C4-2B (cell line): ENCODE data around the gene TLCD2.
"Not testable (repeated sequence)": the region's sequence is repeated elsewhere in the genome, so short reads cannot be mapped to it uniquely, and the experiment has no call there.

ENCODE experiments used
- H3K27ac ChIP-seq: fragments of 450-650 bp; 2 replicates; pipeline ENCODE4 v1.5.1; 2017
- ZFX ChIP-seq: fragments of 450-650 bp; IDR thresholded peaks from 2 replicates; pipeline ENCODE4 v1.6.1; 2017
- TF ChIP-seq, protein P1 (sequence below): fragments of 450-650 bp; conservative IDR thresholded peaks from 2 replicates; pipeline ENCODE4 v1.5.1; 2017; ENCODE audit warnings: mild to moderate bottlenecking

TLCD2 gene

DNA sequence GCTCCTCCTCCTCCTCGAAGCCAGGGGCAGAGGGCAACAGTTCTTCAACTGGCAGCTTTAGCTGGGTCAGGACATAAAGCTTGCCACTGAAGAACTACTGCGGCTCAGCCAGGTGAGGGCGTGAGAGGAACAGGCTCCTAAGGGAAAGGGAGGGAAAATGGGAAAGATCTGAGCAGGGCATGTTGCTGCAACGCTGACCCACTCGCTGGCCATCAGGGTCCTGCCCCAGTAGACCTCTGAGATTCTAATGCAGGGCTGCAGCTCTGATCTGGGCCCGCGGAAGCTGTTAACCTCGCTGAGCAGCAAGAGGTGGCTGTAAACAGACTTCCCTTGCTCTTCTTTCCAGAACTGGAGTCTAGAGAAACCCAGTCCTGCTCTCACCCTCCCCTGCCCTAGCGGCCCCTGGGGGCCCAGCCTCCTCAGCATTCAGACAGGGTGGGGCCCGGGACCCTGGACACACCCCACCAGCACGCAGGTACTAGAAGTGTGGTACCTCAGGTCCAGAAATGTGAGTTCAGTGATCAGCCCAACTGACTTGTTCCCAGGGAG lies 3.8 kb upstream of the TLCD2 start:
- H3K27ac ChIP-seq, result peak overlapping the region; percentile 98
- TF ChIP-seq, protein P1, sequence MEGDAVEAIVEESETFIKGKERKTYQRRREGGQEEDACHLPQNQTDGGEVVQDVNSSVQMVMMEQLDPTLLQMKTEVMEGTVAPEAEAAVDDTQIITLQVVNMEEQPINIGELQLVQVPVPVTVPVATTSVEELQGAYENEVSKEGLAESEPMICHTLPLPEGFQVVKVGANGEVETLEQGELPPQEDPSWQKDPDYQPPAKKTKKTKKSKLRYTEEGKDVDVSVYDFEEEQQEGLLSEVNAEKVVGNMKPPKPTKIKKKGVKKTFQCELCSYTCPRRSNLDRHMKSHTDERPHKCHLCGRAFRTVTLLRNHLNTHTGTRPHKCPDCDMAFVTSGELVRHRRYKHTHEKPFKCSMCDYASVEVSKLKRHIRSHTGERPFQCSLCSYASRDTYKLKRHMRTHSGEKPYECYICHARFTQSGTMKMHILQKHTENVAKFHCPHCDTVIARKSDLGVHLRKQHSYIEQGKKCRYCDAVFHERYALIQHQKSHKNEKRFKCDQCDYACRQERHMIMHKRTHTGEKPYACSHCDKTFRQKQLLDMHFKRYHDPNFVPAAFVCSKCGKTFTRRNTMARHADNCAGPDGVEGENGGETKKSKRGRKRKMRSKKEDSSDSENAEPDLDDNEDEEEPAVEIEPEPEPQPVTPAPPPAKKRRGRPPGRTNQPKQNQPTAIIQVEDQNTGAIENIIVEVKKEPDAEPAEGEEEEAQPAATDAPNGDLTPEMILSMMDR, result peak; percentile 87
- TF ChIP-seq ZFX, result no peak

DNA sequence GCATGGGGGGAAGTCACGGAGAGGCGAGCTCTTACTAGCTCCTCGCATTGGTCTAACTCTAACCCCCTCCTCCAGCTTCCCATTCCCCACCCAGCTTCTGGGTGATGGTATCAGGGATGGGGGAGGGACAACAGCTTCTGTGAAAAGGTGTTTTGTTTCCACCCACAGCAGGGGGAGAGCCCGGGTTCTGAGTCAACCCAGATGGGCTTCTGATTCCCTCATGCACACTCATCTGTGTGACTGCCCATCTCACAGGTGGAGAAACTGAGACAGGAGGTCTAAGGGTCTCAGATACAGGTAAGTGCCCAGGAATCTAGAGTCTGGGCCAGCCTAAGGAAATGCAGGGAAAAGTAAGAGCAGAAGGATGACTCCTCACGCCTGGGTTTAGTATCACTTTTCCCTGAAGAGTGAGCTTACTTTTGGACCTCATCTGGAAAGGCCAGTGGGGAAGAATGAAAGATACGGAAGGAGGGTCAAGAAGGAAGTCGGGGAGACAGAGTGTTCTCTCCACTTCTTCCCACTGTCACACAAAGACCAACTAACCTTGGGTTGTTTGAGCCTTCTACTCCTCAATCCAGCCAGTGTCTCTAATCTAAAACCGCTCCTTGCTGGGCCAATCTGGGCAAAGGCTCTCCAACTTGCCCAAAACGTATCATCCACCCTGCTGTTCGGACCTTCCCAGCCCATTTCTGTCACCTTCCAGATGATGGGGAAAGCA lies 3.1 kb upstream of the TLCD2 start:
- TF ChIP-seq, protein P1, result no peak
- H3K27ac ChIP-seq, result peak overlapping the region; percentile 98

DNA sequence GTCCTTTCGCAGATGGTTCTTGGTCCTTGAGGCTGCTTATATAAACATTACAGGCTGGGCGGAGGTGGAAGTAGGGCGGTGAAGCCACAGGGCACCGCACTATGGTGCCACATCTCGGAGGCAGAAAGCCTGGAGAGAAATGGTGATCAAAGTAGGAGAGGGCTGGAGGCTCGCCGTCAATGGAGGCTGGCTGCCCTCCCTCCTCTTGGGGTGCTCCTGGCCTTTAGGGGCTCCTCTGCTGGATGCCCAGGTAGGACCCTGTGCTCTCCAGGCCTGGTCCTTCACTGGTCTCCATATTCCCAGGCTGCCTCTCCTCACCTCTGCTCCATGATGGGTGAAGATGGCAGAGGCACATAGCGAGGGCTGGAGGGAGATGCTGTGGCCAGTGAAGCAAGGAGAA lies 2.1 kb upstream of the TLCD2 start:
- H3K27ac ChIP-seq, result no peak overlapping the region
- no peak for TF ChIP-seq ZFX
- TF ChIP-seq, protein P1, result no peak

DNA sequence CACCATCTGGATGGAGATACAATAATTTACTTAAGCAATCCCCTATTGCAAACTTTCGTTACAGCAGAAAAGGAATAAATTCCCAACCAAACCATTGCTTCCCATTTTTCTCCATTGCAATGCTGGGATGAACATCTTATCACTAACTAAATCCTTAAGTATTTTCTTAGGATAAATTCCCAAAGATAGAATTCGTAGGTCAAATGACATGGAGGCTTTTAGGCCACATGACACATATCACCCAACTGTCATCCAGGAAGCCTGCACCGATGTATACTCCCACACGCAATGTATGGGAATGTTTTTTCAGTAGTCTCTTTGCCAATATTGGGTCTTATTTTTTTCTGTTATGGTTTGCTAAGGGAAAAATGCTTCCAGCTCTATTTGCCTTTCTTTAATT lies 1.6 kb upstream of the TLCD2 start:
- H3K27ac ChIP-seq, result no peak overlapping the region
- TF ChIP-seq, protein P1, result no peak
- TF ChIP-seq ZFX, result no peak

DNA sequence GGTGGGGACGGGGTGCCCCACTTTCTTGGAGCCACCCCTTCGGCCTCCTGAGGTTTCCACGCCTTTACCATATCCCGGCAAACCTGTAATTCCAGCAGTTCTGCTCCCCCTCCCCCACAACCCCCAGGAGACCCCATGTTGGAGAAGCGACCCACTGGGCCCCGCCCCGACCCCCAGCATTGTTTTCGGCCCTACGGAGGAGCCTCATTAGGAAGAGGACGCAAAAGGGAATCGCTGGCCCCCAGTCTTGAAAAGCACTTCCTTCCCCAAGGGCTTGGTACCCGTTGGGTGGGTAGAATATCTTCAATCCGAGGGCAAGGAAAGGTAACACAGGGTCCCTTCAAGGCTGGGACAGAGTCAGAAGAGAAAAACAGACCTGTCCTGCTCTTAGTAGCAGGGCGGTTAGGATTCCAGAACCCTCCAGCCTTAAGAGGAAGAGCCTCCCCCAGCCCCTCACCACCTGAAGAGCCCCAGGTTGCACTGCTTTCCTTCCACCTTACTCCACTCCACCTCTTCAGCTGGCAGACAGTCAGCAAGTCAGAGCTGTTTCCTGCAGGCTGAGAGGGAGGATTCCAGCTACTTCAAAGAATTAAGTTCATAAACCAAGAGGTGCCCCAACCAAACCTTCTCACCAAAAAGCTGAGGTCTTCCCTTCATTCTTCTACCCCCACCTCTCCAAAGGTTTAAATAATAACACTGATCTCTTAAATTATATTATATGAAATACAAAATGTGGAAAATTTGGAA lies 803 bp upstream of the TLCD2 start:
- TF ChIP-seq, protein P1, result no peak
- TF ChIP-seq ZFX, result no peak
- H3K27ac ChIP-seq, result peak overlapping the region; percentile 77

DNA sequence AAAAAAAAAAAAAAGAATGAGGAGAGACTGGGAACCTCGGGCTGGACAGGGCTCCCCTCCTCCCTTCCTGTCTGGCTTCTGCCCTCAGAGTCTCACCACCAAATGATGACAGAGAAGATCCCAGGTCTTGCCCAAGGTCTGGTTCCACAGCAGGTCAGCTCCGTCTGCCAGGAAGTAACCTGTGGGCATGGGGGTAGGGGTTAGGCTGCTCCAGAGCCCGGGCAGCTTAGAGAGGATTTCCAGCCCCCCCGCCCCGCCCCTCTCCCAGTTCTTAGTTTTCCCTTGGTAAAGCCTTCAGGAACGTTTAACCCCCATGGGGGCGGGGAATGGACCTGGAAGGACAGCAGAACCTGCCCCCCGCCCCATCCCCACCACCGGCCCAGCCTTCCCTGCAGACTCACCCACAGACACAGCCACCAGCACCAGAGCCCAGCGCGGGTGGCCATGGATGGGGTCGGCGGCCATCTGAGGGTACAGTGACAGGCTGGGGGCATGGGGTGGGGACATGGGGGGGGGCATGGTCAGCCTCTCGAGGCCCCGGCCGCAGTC lies 700 bp downstream of the TLCD2 start:
- H3K27ac ChIP-seq, result peak overlapping the region; percentile 77
- TF ChIP-seq, protein P1, result no peak
- TF ChIP-seq ZFX, result no peak

DNA sequence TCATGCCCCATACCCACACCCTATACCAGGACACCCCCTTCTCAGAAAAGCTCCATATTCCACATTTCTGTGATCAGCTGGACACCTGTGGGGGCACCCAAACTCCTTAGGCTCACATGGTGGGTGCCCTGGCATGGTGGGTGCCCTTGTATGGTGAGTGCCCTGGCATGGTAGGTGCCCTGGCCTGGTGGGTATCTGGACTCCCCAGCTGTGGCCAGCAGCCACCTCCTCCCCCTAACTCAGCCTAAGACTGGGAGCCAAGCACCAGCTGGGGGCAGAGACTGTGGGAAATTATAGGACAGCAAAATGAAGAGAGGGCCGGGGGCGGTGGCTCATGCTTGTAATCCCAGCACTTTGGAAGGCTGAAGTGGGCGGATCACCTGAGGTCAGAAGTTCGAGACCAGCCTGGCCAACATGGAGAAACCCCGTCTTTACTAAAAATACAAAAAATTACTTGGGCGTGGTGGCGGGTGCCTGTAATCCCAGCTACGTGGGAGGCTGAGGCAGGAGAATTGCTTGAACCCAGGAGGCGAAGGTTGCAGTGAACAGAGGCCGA lies 1.3 kb downstream of the TLCD2 start:
- H3K27ac ChIP-seq, result not testable (repeated sequence)
